T-cell (primary cell): ENCODE measurements around the gene ELOVL7. TPM values are rescaled to one million over a fixed set of nuclear protein-coding genes. Genes with fewer than 3 reads are reported as not detected.
"Not testable (repeated sequence)": the region's sequence is repeated elsewhere in the genome, so short reads cannot be mapped to it uniquely, and the experiment has no call there.

Experiments
- ATAC-seq, 4 experiments: fragments of 200-7000 bp in 3 of 4; fragments of 150-1000 bp in 1 of 4; cut with Tn5 transposase; replicated peaks in 1 of 4; 1 replicate in 3 of 4; 2 replicates in 1 of 4; pipeline ENCODE4 v1.10.0; 2021; ENCODE audit warnings: moderate library complexity in 3 of 4, mild to moderate bottlenecking in 2 of 4, moderate number of reproducible peaks in 1 of 4
- CTCF ChIA-PET, 2 donors: fragments of 300-600 bp; sonication (Branson Sonifier 250); formaldehyde crosslinking; loops; one replicate each; lab custom pipeline; 2022; ENCODE audit warnings: antibody characterized with exemption in 2 of 2; lab: Charles Lee
- POLR2A ChIA-PET, 2 donors: fragments of 300-600 bp; sonication (Branson Sonifier 250); formaldehyde crosslinking; loops; one replicate each; lab custom pipeline; 2022; ENCODE audit warnings: antibody characterized with exemption in 2 of 2; lab: Charles Lee
- DNase-seq, 35 experiments: peaks; one replicate each; pipeline versions ENCODE4 v3.0.0 to v3.0.0-alpha.2; 2013 to 2023
- H3K27ac ChIP-seq: one replicate; pipeline ENCODE4 v1.5.1; 2013; ENCODE audit warnings: low read length
- H3K27me3 ChIP-seq, 2 experiments: replicated peaks in 1 of 2; 1 replicate in 1 of 2; 2 replicates in 1 of 2; pipeline versions ENCODE4 v1.6.1 to v1.7.0; 2013; ENCODE audit warnings: low read length in 1 of 2, mixed read lengths in 1 of 2; ENCODE audit not compliant: control insufficient read depth in 2 of 2, insufficient read depth in 2 of 2; ENCODE audit errors: extremely low read depth in 1 of 2
- H3K36me3 ChIP-seq, 2 donors: 1 replicate in 1 of 2; 2 replicates in 1 of 2; pipeline versions ENCODE4 v1.6.1 to v1.7.0; 2013; ENCODE audit warnings: low read length in 1 of 2; ENCODE audit not compliant: control insufficient read depth in 2 of 2, insufficient read depth in 1 of 2; ENCODE audit errors: extremely low read depth in 1 of 2
- H3K4me1 ChIP-seq, 2 experiments: 1 replicate in 1 of 2; 2 replicates in 1 of 2; pipeline versions ENCODE4 v1.6.1 to v1.7.0; 2013; ENCODE audit warnings: low read length in 2 of 2, mixed read lengths in 1 of 2; ENCODE audit not compliant: insufficient read depth in 2 of 2, control insufficient read depth in 1 of 2; ENCODE audit errors: extremely low read depth in 1 of 2
- H3K4me3 ChIP-seq, 2 donors: 1 replicate in 1 of 2; 2 replicates in 1 of 2; pipeline versions ENCODE4 v1.5.1 to v1.7.0; 2013; ENCODE audit warnings: mild to moderate bottlenecking in 2 of 2, low read length in 1 of 2, moderate library complexity in 1 of 2; ENCODE audit not compliant: control insufficient read depth in 1 of 2; ENCODE audit errors: extremely low read depth in 1 of 2
- H3K9me3 ChIP-seq: 2 replicates; pipeline ENCODE4 v1.7.0; 2013
- H3K27ac Mint-ChIP-seq, 2 donors: one replicate each; pipeline ENCODE4 v1.8.0; 2020 to 2021; ENCODE audit warnings: mild to moderate bottlenecking in 2 of 2, mixed read lengths in 2 of 2
- H3K27me3 Mint-ChIP-seq, 2 donors: one replicate each; pipeline ENCODE4 v1.8.0; 2021 to 2022; ENCODE audit warnings: mixed read lengths in 2 of 2
- H3K36me3 Mint-ChIP-seq: one replicate; pipeline ENCODE4 v1.8.0; 2021; ENCODE audit warnings: mixed read lengths
- H3K4me1 Mint-ChIP-seq, 3 donors: one replicate each; pipeline ENCODE4 v1.8.0; 2020 to 2022; ENCODE audit warnings: mixed read lengths in 3 of 3, mild to moderate bottlenecking in 1 of 3
- H3K4me3 Mint-ChIP-seq, 3 donors: one replicate each; pipeline ENCODE4 v1.8.0; 2020 to 2022; ENCODE audit warnings: mild to moderate bottlenecking in 3 of 3, mixed read lengths in 3 of 3, moderate library complexity in 3 of 3
- H3K9me3 Mint-ChIP-seq, 3 donors: one replicate each; pipeline ENCODE4 v1.8.0; 2020 to 2022; ENCODE audit warnings: mixed read lengths in 3 of 3
- WGBS: methylation state at CpG from one replicate; pipeline ENCODE4 v1.1.5; 2013; ENCODE audit warnings: missing lambda C conversion rate; ENCODE audit not compliant: insufficient coverage; 5-methylcytosine and 5-hydroxymethylcytosine counted together
- total RNA-seq, 35 experiments: library from RNA in 6 of 35; stranded (reverse) in 6 of 35; fragments of 120-200 nt in 1 of 35; gene quantifications; one replicate each; pipeline versions ENCODE4 v1.2.1 to v1.2.4 and lab custom pipeline; 2013 to 2026

Gene ELOVL7
- total RNA-seq, 5 donors from 2014 or later (not counting 1 experiment from before 2014, with no cell fraction given), result 0.13 to 0.70 (median 0.29) TPM

DNA sequence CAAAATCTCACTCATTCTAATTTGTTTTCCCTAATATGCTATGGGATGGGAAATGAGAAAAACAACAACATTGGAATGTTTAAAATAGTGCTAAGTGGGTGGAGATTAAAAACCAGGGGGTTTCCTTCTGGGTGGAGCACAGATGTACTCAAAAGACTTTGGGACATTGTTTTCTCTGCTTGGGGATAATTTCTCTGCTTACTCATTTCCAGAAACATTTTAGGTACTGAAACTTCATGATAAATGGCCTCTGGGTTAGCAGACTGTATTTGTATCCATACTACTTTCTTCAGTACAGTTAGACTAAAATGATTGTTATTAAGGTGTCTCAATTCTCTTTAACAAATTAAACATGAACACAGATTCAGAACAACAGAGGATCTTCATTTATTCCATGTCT is 17.4 kb downstream of the ELOVL7 start:
- no peaks in the 10 kb centered on the region for H3K36me3 Mint-ChIP-seq
- Histone ChIP-seq H3K36me3 (no peaks in the 10 kb centered on the region), H3K4me1 (no peaks in the 10 kb centered on the region), H3K9me3 (no peaks in the 10 kb centered on the region), H3K27ac (no peak overlapping the region), H3K4me3 (no peak overlapping the region), H3K27me3 (no peaks in the 10 kb centered on the region)
- DNase-seq, result no peak
- POLR2A ChIA-PET, result no interaction called here
- CTCF ChIA-PET, result no interaction called here
- no peak overlapping the region for H3K27ac Mint-ChIP-seq
- H3K9me3 Mint-ChIP-seq, result no peaks in the 10 kb centered on the region
- peaks cover 0 to 1% (median 0%) of the 10 kb centered on the region in 3 donors for H3K4me1 Mint-ChIP-seq
- ATAC-seq, result no peak
- H3K27me3 Mint-ChIP-seq, result peaks cover 0 to 5% of the 10 kb centered on the region in 2 donors
- H3K4me3 Mint-ChIP-seq, result no peak overlapping the region

DNA sequence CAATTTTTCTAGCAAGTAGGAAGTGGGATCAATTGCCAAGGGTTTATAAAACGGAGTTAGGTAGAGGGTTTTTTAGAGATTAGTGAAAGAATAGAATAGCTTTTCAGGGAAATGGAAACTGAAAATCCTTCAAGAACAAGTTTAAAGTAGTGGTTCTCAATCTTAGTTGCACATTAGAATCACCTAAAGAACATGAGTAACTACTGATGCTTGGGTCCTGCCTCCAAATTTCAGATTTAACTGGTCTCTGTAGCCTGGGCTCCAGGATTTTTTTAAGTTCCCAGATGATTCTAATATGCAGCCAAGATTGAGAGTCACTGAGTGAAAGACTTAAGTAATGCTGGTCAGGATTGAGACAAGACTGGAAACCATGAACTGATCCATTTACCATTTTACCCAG is 20.5 kb downstream of the ELOVL7 start:
- Mint-ChIP-seq H3K27ac (no peak overlapping the region), H3K4me1 (no peaks in the 10 kb centered on the region), H3K9me3 (no peaks in the 10 kb centered on the region), H3K36me3 (no peaks in the 10 kb centered on the region), H3K27me3 (peaks cover 0 to 5% of the 10 kb centered on the region in 2 donors), H3K4me3 (no peak overlapping the region)
- CTCF ChIA-PET, result no interaction called here
- Histone ChIP-seq H3K36me3 (no peaks in the 10 kb centered on the region), H3K9me3 (no peaks in the 10 kb centered on the region), H3K27ac (no peak overlapping the region), H3K27me3 (no peaks in the 10 kb centered on the region), H3K4me1 (no peaks in the 10 kb centered on the region), H3K4me3 (no peak overlapping the region)
- no CpG with 5 or more reads among the region's 1 CpG for WGBS
- POLR2A ChIA-PET, result no interaction called here
- no peak for ATAC-seq
- no peak for DNase-seq

- no CpG with 5 or more reads among the region's 2 CpGs for WGBS
- no peak overlapping the region for H3K27ac ChIP-seq
- Mint-ChIP-seq H3K36me3 (no peaks in the 10 kb centered on the region), H3K4me1 (no peaks in the 10 kb centered on the region), H3K4me3 (no peak overlapping the region), H3K9me3 (no peaks in the 10 kb centered on the region), H3K27ac (no peak overlapping the region), H3K27me3 (no peaks in the 10 kb centered on the region)
- no peak for ATAC-seq
- H3K36me3 ChIP-seq, result no peaks in the 10 kb centered on the region
- POLR2A ChIA-PET, result no interaction called here
- H3K27me3 ChIP-seq, result no peaks in the 10 kb centered on the region
- DNase-seq, result no peak
- CTCF ChIA-PET, result no interaction called here
- no peak overlapping the region for H3K4me3 ChIP-seq
- no peaks in the 10 kb centered on the region for H3K4me1 ChIP-seq
- no peaks in the 10 kb centered on the region for H3K9me3 ChIP-seq
These were observed 21.8 kb downstream of the ELOVL7 start for GRCh38 chr5:60822285-60822556.

DNA sequence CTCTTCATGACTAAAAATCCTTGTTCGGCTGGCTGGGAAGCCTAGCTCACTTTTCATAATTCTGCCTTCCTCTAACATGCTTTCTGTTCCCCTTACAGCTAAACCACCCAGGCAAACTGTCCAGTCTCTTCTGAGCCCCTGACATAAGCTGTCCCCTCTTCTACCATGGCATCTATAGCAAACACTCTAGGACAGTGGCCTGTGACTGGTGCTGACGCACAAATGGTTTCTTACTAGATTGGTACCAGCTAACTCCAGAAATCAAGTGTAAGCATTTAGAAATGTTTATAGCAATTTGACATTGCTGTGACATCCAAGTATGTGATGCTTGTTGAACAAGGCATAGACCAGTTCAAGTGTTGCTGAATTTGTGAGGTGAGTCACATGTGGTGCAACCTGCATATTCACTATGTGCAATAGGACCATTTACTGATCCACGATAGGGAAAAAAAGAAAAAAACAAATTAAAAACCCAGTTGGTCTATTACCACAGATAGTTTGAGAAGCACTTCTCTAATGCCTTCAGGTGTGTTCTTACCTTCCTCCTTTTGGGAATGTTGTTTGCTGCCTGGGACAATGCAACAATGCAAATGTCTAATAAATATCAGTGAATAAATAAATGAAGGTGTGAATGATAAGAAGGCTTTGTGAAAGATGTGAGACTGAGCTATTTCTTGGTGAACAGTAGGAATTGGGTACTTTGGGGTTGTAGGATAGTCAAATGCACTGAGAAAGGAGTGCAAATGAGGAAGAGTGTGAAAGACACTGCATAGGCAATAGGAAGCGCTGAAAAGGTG is 22.4 kb downstream of the ELOVL7 start:
- no peaks in the 10 kb centered on the region for H3K9me3 Mint-ChIP-seq
- Histone ChIP-seq H3K27ac (no peak overlapping the region), H3K27me3 (no peaks in the 10 kb centered on the region), H3K4me1 (no peaks in the 10 kb centered on the region), H3K9me3 (no peaks in the 10 kb centered on the region), H3K36me3 (no peaks in the 10 kb centered on the region), H3K4me3 (no peak overlapping the region)
- H3K36me3 Mint-ChIP-seq, result no peaks in the 10 kb centered on the region
- DNase-seq (no peak), ATAC-seq (no peak)
- POLR2A ChIA-PET, result no interaction called here
- H3K27me3 Mint-ChIP-seq, result no peaks in the 10 kb centered on the region
- no peak overlapping the region for H3K4me3 Mint-ChIP-seq
- CTCF ChIA-PET, result no interaction called here
- H3K27ac Mint-ChIP-seq, result no peak overlapping the region
- no peaks in the 10 kb centered on the region for H3K4me1 Mint-ChIP-seq
- 95% methylated on average over 2 of the region's 4 CpGs for WGBS

DNA sequence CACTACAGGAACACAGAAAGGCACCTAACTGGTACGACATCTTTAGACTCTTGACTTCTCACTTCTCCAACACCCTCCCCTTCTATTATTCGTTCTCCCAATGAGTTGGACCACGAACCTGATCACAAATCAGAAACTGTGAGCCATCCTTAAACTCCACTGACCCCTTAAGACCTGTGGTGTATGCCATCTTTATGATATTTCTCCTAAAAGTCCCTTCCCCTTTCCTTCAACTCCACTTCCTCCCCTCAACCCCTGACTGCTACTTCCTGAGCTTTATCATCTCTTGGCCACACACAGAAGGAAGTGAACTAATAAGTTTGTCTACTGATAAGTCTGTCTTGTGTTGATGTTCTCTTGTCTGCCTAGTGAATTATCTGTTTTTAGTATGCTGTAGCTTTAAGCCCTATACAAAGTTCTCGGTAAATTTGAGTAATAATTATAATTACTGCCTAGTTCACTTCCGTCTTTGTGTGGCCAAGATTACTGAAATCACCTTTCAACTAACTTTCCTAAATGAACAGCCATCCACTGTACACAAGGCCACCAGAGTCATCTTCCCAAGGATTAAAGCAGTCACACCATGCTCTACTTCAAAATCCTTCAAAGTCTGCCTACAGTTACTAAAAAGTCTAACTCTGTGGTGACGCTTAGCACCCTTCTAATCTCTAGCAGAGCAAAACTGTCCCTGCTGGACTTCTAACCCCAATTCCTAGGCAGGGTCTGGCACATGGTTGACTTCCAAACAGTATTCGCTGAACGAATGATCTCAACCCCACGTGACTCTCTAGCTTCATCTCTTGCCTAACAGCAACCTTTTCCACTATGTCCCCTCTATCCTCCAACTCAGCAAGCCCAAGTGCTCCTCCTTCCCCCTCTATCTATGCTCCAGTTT is 23.2 kb downstream of the ELOVL7 start:
- ATAC-seq (no peak), DNase-seq (no peak)
- H3K4me1 Mint-ChIP-seq, result no peaks in the 10 kb centered on the region
- H3K9me3 ChIP-seq, result no peaks in the 10 kb centered on the region
- ChIA-PET CTCF (no interaction called here), POLR2A (no interaction called here)
- peaks cover 0 to under 1% of the 10 kb centered on the region in 2 donors for H3K27me3 Mint-ChIP-seq
- no peak overlapping the region for H3K4me3 Mint-ChIP-seq
- whole genome bisulfite sequencing, result 73% methylated on average over 7 of the region's 9 CpGs
- H3K4me3 ChIP-seq, result no peak overlapping the region
- no peaks in the 10 kb centered on the region for H3K27me3 ChIP-seq
- no peak overlapping the region for H3K27ac Mint-ChIP-seq
- no peaks in the 10 kb centered on the region for H3K36me3 Mint-ChIP-seq
- H3K9me3 Mint-ChIP-seq, result no peaks in the 10 kb centered on the region
- H3K4me1 ChIP-seq, result no peaks in the 10 kb centered on the region
- H3K27ac ChIP-seq, result no peak overlapping the region
- H3K36me3 ChIP-seq, result no peaks in the 10 kb centered on the region

- H3K4me1 ChIP-seq, H3K9me3 ChIP-seq, H3K4me1 Mint-ChIP-seq, ATAC-seq, H3K9me3 Mint-ChIP-seq, H3K36me3 Mint-ChIP-seq, H3K27me3 ChIP-seq, H3K27me3 Mint-ChIP-seq, H3K4me3 Mint-ChIP-seq, CTCF ChIA-PET, H3K27ac ChIP-seq, DNase-seq, H3K27ac Mint-ChIP-seq, H3K4me3 ChIP-seq, H3K36me3 ChIP-seq, POLR2A ChIA-PET: not testable (repeated sequence)
- WGBS, result no CpG with 5 or more reads among the region's 5 CpGs
These were observed 27.9 kb downstream of the ELOVL7 start for GRCh38 chr5:60816138-60816537.
